Mesenchymal stem cell (in vitro differentiated cells and primary cell): ENCODE data around the gene VRK3.

Experiments used
- DNase-seq: peaks from one replicate; pipeline ENCODE4 v3.0.0-alpha.2; 2013
- H2AFZ ChIP-seq: one replicate; pipeline ENCODE4 v1.6.1; 2013; ENCODE audit warnings: low read depth, mild to moderate bottlenecking, control low read depth, inconsistent platforms, low read length, moderate library complexity
- H2AK5ac ChIP-seq: 2 replicates; pipeline ENCODE4 v1.6.1; 2013; ENCODE audit warnings: low read length, moderate library complexity, mild to moderate bottlenecking, inconsistent platforms; ENCODE audit not compliant: severe bottlenecking
- H2BK120ac ChIP-seq: one replicate; pipeline ENCODE4 v1.6.1; 2013; ENCODE audit warnings: low read depth, mild to moderate bottlenecking, inconsistent platforms, low read length, moderate library complexity
- H2BK12ac ChIP-seq, 2 experiments: one replicate each; pipeline ENCODE4 v1.6.1; 2013; ENCODE audit warnings: inconsistent platforms in 2 of 2, low read length in 2 of 2, mild to moderate bottlenecking in 2 of 2, moderate library complexity in 2 of 2, control low read depth in 1 of 2
- H2BK15ac ChIP-seq: one replicate; pipeline ENCODE4 v1.6.1; 2013; ENCODE audit warnings: mild to moderate bottlenecking, low read depth, inconsistent platforms; ENCODE audit not compliant: poor library complexity, severe bottlenecking
- H2BK5ac ChIP-seq: 2 replicates; pipeline ENCODE4 v1.6.1; 2013; ENCODE audit warnings: low read depth, mild to moderate bottlenecking, low read length, control low read depth, inconsistent platforms; ENCODE audit not compliant: poor library complexity, severe bottlenecking
- H3K14ac ChIP-seq, 2 experiments: one replicate each; pipeline ENCODE4 v1.6.1; 2013; ENCODE audit warnings: inconsistent platforms in 2 of 2, low read length in 2 of 2, control low read depth in 1 of 2, mild to moderate bottlenecking in 1 of 2, moderate library complexity in 1 of 2
- H3K18ac ChIP-seq, 2 experiments: one replicate each; pipeline ENCODE4 v1.6.1; 2013; ENCODE audit warnings: inconsistent platforms in 2 of 2, low read length in 2 of 2, control low read depth in 1 of 2, low read depth in 1 of 2, mild to moderate bottlenecking in 1 of 2
- H3K23ac ChIP-seq, 2 experiments: one replicate each; pipeline ENCODE4 v1.6.1; 2013; ENCODE audit warnings: inconsistent platforms in 2 of 2, low read length in 2 of 2, mild to moderate bottlenecking in 2 of 2, moderate library complexity in 2 of 2, control low read depth in 1 of 2
- H3K27ac ChIP-seq: 2 replicates; pipeline ENCODE4 v1.5.1; 2013; ENCODE audit warnings: mild to moderate bottlenecking, moderate library complexity, low read length, control low read depth, inconsistent platforms; ENCODE audit not compliant: poor library complexity, severe bottlenecking
- H3K27me3 ChIP-seq, 2 experiments: 2 replicates each; pipeline versions ENCODE4 v1.6.1 to v1.7.0; 2013; ENCODE audit warnings: low read length in 2 of 2, mild to moderate bottlenecking in 2 of 2, moderate library complexity in 2 of 2, control low read depth in 1 of 2, inconsistent platforms in 1 of 2; ENCODE audit not compliant: control insufficient read depth in 1 of 2, insufficient read depth in 1 of 2
- H3K36me3 ChIP-seq, 2 experiments: 2 replicates each; pipeline versions ENCODE4 v1.6.1 to v1.7.0; 2013; ENCODE audit warnings: low read length in 2 of 2, control low read depth in 1 of 2, inconsistent platforms in 1 of 2, low read depth in 1 of 2, mild to moderate bottlenecking in 1 of 2; ENCODE audit not compliant: insufficient read depth in 2 of 2, control insufficient read depth in 1 of 2
- H3K4ac ChIP-seq, 2 experiments: one replicate each; pipeline ENCODE4 v1.6.1; 2013; ENCODE audit warnings: inconsistent platforms in 2 of 2, low read length in 2 of 2, mild to moderate bottlenecking in 2 of 2, moderate library complexity in 2 of 2, control low read depth in 1 of 2, low read depth in 1 of 2
- H3K4me1 ChIP-seq: 2 replicates; pipeline ENCODE4 v1.6.1; 2013; ENCODE audit warnings: low read depth, low read length, control low read depth; ENCODE audit not compliant: control insufficient read depth, insufficient read depth
- H3K4me2 ChIP-seq: 2 replicates; pipeline ENCODE4 v1.6.1; 2013; ENCODE audit warnings: low read length, mild to moderate bottlenecking, inconsistent platforms; ENCODE audit not compliant: poor library complexity, severe bottlenecking
- H3K4me3 ChIP-seq, 2 experiments: 2 replicates each; pipeline versions ENCODE4 v1.5.1 to v1.7.0; 2013; ENCODE audit warnings: low read length in 2 of 2, mild to moderate bottlenecking in 2 of 2, control low read depth in 1 of 2, low read depth in 1 of 2; ENCODE audit not compliant: insufficient read depth in 1 of 2
- H3K79me1 ChIP-seq: replicated peaks from 2 replicates; pipeline ENCODE4 v1.6.1; 2013; ENCODE audit warnings: mild to moderate bottlenecking, control low read depth, low read length, inconsistent platforms; ENCODE audit not compliant: poor library complexity, severe bottlenecking
- H3K9ac ChIP-seq: 2 replicates; pipeline ENCODE4 v1.7.0; 2013; ENCODE audit warnings: mild to moderate bottlenecking, low read length, moderate library complexity
- H3K9me3 ChIP-seq: 2 replicates; pipeline ENCODE4 v1.7.0; 2013; ENCODE audit warnings: mild to moderate bottlenecking, low read length; ENCODE audit not compliant: control insufficient read depth
- H4K8ac ChIP-seq: one replicate; pipeline ENCODE4 v1.6.1; 2013; ENCODE audit warnings: inconsistent platforms, mild to moderate bottlenecking, low read length, moderate library complexity
- H4K91ac ChIP-seq: one replicate; pipeline ENCODE4 v1.6.1; 2013; ENCODE audit warnings: mild to moderate bottlenecking, low read length, inconsistent platforms
- WGBS: methylation state at CpG from one replicate; pipeline ENCODE4 v1.1.7; 2013; ENCODE audit warnings: mixed read lengths; 5-methylcytosine and 5-hydroxymethylcytosine counted together

Gene VRK3

DNA sequence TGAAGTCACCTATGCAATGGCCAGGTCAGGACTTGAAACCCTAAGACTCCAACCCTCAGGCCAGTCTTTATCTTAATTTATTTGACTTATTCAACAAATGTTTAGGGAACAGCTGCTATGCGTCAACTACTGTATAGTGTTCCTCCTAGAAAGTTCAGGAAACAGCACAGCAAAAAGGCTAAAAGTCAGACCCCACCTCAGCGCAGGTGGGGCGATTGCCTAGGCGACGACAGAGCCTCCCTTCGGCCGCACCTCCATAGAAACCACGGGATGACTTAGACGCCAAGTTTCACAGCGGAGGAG lies 502 bp downstream of the VRK3 start:
- H3K9ac ChIP-seq = peak overlapping the region; percentile 97
- no peak overlapping the region for H2BK12ac ChIP-seq
- no peaks in the 10 kb centered on the region for H3K27me3 ChIP-seq
- peaks cover 7% of the 10 kb centered on the region for H3K4me1 ChIP-seq
- H3K36me3 ChIP-seq = peaks cover 11 to 16% of the 10 kb centered on the region in 2 experiments
- peak overlapping the region in 1 of 2 experiments; percentile 71 for H3K23ac ChIP-seq
- 0% methylated on average over 9 of the region's 10 CpGs for WGBS
- no peak overlapping the region for H2BK15ac ChIP-seq
- no peak overlapping the region for H4K91ac ChIP-seq
- peak overlapping the region in 1 of 2 experiments; percentile 74 for H3K4ac ChIP-seq
- H2AK5ac ChIP-seq = no peak overlapping the region
- H3K14ac ChIP-seq = peak overlapping the region in 1 of 2 experiments; percentile 95
- no peaks in the 10 kb centered on the region for H3K9me3 ChIP-seq
- H2BK5ac ChIP-seq = no peak overlapping the region
- H2AFZ ChIP-seq = peak overlapping the region; percentile 90
- peak overlapping the region; percentile 64 for H3K4me2 ChIP-seq
- H3K18ac ChIP-seq = peak overlapping the region; percentile 91 to 94
- peak overlapping the region; percentile 5 for H4K8ac ChIP-seq
- no peak overlapping the region for H2BK120ac ChIP-seq
- H3K79me1 ChIP-seq = peaks cover 39% of the 10 kb centered on the region
- peak overlapping the region; percentile 93 to 94 for H3K4me3 ChIP-seq
- no peak for DNase-seq
- no peak overlapping the region for H3K27ac ChIP-seq

- H3K9me3 ChIP-seq = no peaks in the 10 kb centered on the region
- no peak overlapping the region for H2BK15ac ChIP-seq
- no peak overlapping the region for H3K23ac ChIP-seq
- H3K14ac ChIP-seq = no peak overlapping the region
- H3K36me3 ChIP-seq = peaks cover 13 to 29% of the 10 kb centered on the region in 2 experiments
- no peak overlapping the region for H4K91ac ChIP-seq
- peaks cover 42% of the 10 kb centered on the region for H3K79me1 ChIP-seq
- H3K9ac ChIP-seq = no peak overlapping the region
- no peak overlapping the region for H2BK120ac ChIP-seq
- DNase-seq = no peak
- H2BK5ac ChIP-seq = no peak overlapping the region
- peaks cover 7% of the 10 kb centered on the region for H3K4me1 ChIP-seq
- no peak overlapping the region for H3K4me3 ChIP-seq
- no peak overlapping the region for H2AFZ ChIP-seq
- no peak overlapping the region for H2AK5ac ChIP-seq
- no peak overlapping the region for H3K18ac ChIP-seq
- no peak overlapping the region for H3K4ac ChIP-seq
- 91% methylated on average over 7 of the region's 7 CpGs for WGBS
- H3K27ac ChIP-seq = no peak overlapping the region
- no peak overlapping the region for H2BK12ac ChIP-seq
- no peaks in the 10 kb centered on the region for H3K27me3 ChIP-seq
- no peak overlapping the region for H3K4me2 ChIP-seq
- H4K8ac ChIP-seq = no peak overlapping the region
Measured at GRCh38 chr19:50022823-50023222, 2.3 kb downstream of the VRK3 start.

DNA sequence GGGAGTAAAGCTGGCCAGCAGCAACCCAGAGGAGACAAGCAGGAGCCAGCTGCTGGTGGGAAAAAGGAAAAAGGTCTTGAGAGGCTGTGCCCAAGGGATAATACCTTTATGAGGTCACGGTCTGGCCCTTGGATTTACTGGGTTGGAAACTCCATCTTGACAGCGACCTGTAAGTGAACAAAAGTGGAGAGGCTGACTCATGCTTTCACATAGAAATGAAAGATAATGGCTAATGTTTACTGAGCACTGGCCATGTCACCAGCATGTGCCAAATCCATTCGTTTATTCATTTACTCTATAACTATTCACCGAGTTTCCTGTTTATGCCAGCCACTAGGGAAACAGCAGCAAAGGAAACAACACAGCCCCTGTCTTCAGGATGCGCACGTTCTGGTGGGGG lies 4.7 kb downstream of the VRK3 start:
- H3K79me1 ChIP-seq = peaks cover 39% of the 10 kb centered on the region
- H3K27me3 ChIP-seq = no peaks in the 10 kb centered on the region
- no peak overlapping the region for H3K4me3 ChIP-seq
- H2BK15ac ChIP-seq = no peak overlapping the region
- no peak overlapping the region for H3K4ac ChIP-seq
- H4K91ac ChIP-seq = no peak overlapping the region
- H2BK12ac ChIP-seq = no peak overlapping the region
- no peak overlapping the region for H3K23ac ChIP-seq
- H3K36me3 ChIP-seq = peaks cover 27 to 50% of the 10 kb centered on the region in 2 experiments
- H3K14ac ChIP-seq = no peak overlapping the region
- H3K18ac ChIP-seq = no peak overlapping the region
- no peak overlapping the region for H2BK120ac ChIP-seq
- H4K8ac ChIP-seq = no peak overlapping the region
- 75% methylated on average over 6 of the region's 6 CpGs for WGBS
- H3K9ac ChIP-seq = no peak overlapping the region
- no peak overlapping the region for H2AK5ac ChIP-seq
- no peaks in the 10 kb centered on the region for H3K9me3 ChIP-seq
- no peak overlapping the region for H2AFZ ChIP-seq
- H3K4me1 ChIP-seq = peaks cover 6% of the 10 kb centered on the region
- no peak overlapping the region for H2BK5ac ChIP-seq
- no peak overlapping the region for H3K4me2 ChIP-seq
- no peak overlapping the region for H3K27ac ChIP-seq
- DNase-seq = peak; percentile 26

DNA sequence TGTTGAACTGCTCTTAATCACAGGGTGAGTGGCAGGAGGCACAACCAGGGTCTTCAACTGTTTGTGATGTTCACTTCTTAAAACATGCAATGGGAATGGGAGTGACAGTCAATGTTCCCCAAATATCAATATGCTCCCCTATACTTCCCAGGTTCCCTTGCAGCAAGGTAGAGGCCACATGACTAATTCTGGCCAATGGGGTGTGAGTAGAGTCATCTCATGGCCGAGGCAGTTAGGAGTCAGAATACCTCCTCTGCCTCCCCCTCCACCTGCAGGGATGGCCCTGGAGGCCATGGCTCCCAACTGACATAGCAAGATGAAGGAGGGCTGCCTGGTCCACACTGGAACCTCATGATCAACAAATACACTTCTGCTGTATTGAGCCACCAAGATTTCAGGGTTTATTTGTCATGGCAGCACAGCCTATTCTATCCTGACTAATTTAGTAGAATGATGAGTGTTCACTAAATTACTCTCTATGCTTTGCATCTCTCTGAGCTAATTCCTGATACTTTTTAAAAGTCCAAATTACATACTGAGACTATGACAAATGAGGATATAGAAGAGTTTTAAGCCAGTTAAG lies 8.9 kb downstream of the VRK3 start:
- no peak for DNase-seq
- H2BK12ac ChIP-seq = no peak overlapping the region
- no peak overlapping the region for H4K91ac ChIP-seq
- H2AFZ ChIP-seq = no peak overlapping the region
- H3K27me3 ChIP-seq = no peaks in the 10 kb centered on the region
- no peak overlapping the region for H2BK5ac ChIP-seq
- H3K23ac ChIP-seq = no peak overlapping the region
- no peak overlapping the region for H3K18ac ChIP-seq
- no peak overlapping the region for H3K4me3 ChIP-seq
- peaks cover 52 to 81% of the 10 kb centered on the region in 2 experiments for H3K36me3 ChIP-seq
- H3K9ac ChIP-seq = no peak overlapping the region
- no peak overlapping the region for H2BK15ac ChIP-seq
- no peak overlapping the region for H4K8ac ChIP-seq
- peaks cover 34% of the 10 kb centered on the region for H3K79me1 ChIP-seq
- no peak overlapping the region for H3K4me2 ChIP-seq
- no peak overlapping the region for H3K14ac ChIP-seq
- no peaks in the 10 kb centered on the region for H3K9me3 ChIP-seq
- no peak overlapping the region for H3K4ac ChIP-seq
- no peak overlapping the region for H2BK120ac ChIP-seq
- no peak overlapping the region for H2AK5ac ChIP-seq
- no peak overlapping the region for H3K27ac ChIP-seq
- WGBS = 100% methylated on average over 1 of the region's 1 CpG
- peaks cover 1% of the 10 kb centered on the region for H3K4me1 ChIP-seq
